K562 (cell line): ENCODE data around the gene BCR. TPM values are rescaled to one million over a fixed set of nuclear protein-coding genes. Genes with fewer than 3 reads are reported as not detected.

Source experiments
- ADNP ChIP-seq: fragments of 200-800 bp; sonication (Bioruptor generic); IDR thresholded peaks from 2 replicates; pipeline ENCODE4 v1.6.1; 2016; ENCODE audit warnings: missing genetic modification characterization, missing compliant biosample characterization
- CREB5 ChIP-seq: fragments of 250-450 bp; sonication (Bioruptor Pico); IDR thresholded peaks from 2 replicates; pipeline ENCODE4 v1.5.0; 2020; ENCODE audit warnings: mild to moderate bottlenecking
- ETS2 ChIP-seq: IDR thresholded peaks from 2 replicates; pipeline ENCODE4 v1.6.1; 2016; ENCODE audit warnings: borderline replicate concordance, missing genetic modification characterization, mild to moderate bottlenecking, moderate library complexity, missing compliant biosample characterization; ENCODE audit not compliant: poor library complexity, severe bottlenecking
- KAT2B ChIP-seq: IDR thresholded peaks from one replicate; pipeline ENCODE4 v1.6.1; 2012; ENCODE audit warnings: low read depth, mild to moderate bottlenecking, control low read depth, inconsistent platforms, low read length, moderate library complexity
- KDM1A ChIP-seq, 2 experiments: fragments of 450-650 bp; IDR thresholded peaks; 2 replicates each; pipeline ENCODE4 v1.6.1; 2016; ENCODE audit warnings: mild to moderate bottlenecking in 2 of 2
- L3MBTL2 ChIP-seq: fragments of 450-650 bp; IDR thresholded peaks from 2 replicates; pipeline ENCODE4 v1.6.1; 2016; ENCODE audit warnings: mild to moderate bottlenecking, moderate library complexity
- NFYB ChIP-seq: IDR thresholded peaks from 2 replicates; pipeline ENCODE4 v1.6.1; 2011; ENCODE audit warnings: mild to moderate bottlenecking, moderate library complexity; ENCODE audit not compliant: insufficient read length; ENCODE audit errors: extremely low read depth
- NR3C1 ChIP-seq: sonication (generic); formaldehyde crosslinking; IDR thresholded peaks from 2 replicates; pipeline ENCODE4 v1.8.1; 2022; ENCODE audit warnings: missing genetic modification reagents
- PKNOX1 ChIP-seq: fragments of 450-650 bp; IDR thresholded peaks from 2 replicates; pipeline ENCODE4 v1.6.1; 2016
- RCOR1 ChIP-seq, 2 experiments: IDR thresholded peaks; 2 replicates each; pipeline ENCODE4 v1.6.1; 2012; ENCODE audit warnings: low read depth in 2 of 2, low read length in 2 of 2, borderline replicate concordance in 1 of 2, improper control_type of control experiment in 1 of 2
- SRSF7 ChIP-seq: fragments of 200-400 bp; formaldehyde crosslinking; optimal IDR thresholded peaks from 2 replicates; pipeline ENCODE3; 2017; ENCODE audit warnings: mild to moderate bottlenecking, low read depth, low read length
- TSC22D4 ChIP-seq: fragments of 450-650 bp; IDR thresholded peaks from 2 replicates; pipeline ENCODE4 v1.6.1; 2016; ENCODE audit warnings: missing genetic modification characterization, missing biosample characterization, control low read depth
- U2AF2 ChIP-seq: fragments of 200-400 bp; formaldehyde crosslinking; optimal IDR thresholded peaks from 2 replicates; pipeline ENCODE3; 2017; ENCODE audit warnings: low read depth, mild to moderate bottlenecking, low read length
- ZNF224 ChIP-seq: sonication (generic); formaldehyde crosslinking; IDR thresholded peaks from 2 replicates; pipeline ENCODE4 v1.8.0; 2022; ENCODE audit warnings: mild to moderate bottlenecking, missing genetic modification reagents
- ZNF311 ChIP-seq: fragments of 250-450 bp; sonication (Bioruptor Pico); IDR thresholded peaks from 2 replicates; pipeline ENCODE4 v1.4.0; 2020; ENCODE audit warnings: mild to moderate bottlenecking, moderate library complexity
- ZNF395 ChIP-seq: fragments of 200-800 bp; sonication (Bioruptor generic); IDR thresholded peaks from 2 replicates; pipeline ENCODE4 v1.6.1; 2017; ENCODE audit warnings: missing genetic modification characterization, missing compliant biosample characterization
- polyA plus RNA-seq, 8 experiments: library from polyadenylated mRNA; depleted of rRNA in 4 of 8; stranded (reverse) in 5 of 8; unstranded in 3 of 8; fragments of >200 nt; fragmentation: Nextera tagmentation in 2 of 8; fragmentation: Illumina TruSeq in 1 of 8; extraction: Ambion mirVana in 2 of 8; extraction: Trizol in 1 of 8; gene quantifications; 2 replicates each; pipeline versions ENCODE4 v1.2.1 to v1.2.3, GENCODE V29; 2011 to 2014; ENCODE audit warnings: inconsistent platforms in 1 of 8, missing spikeins in 1 of 8
- total RNA-seq, 7 experiments: library from RNA; depleted of rRNA in 6 of 7; stranded (reverse); fragments of >200 nt in 6 of 7; fragmentation: Illumina TruSeq in 2 of 7; extraction: Trizol in 2 of 7; gene quantifications; 2 replicates each; pipeline versions ENCODE4 v1.2.1 to v1.2.3, GENCODE V29; 2011 to 2021; ENCODE audit warnings: low replicate concordance in 1 of 7
- TF ChIP-seq, protein P1 (sequence below): sonication (generic); formaldehyde crosslinking; IDR thresholded peaks from 2 replicates; pipeline ENCODE4 v1.8.1; 2023; ENCODE audit warnings: mild to moderate bottlenecking, missing genetic modification reagents
- TF ChIP-seq, protein P2 (sequence below): fragments of 250-450 bp; sonication (Bioruptor Pico); IDR thresholded peaks from 2 replicates; pipeline ENCODE4 v1.9.0; 2021; ENCODE audit warnings: mild to moderate bottlenecking, inconsistent platforms

The BCR gene
- total and polyA plus RNA-seq, 9 of the 15 experiments (the other 6 are each of a cell fraction or from before 2014, with no cell fraction given), result 0.41 to 150 (median 45.6) TPM

GRCh38 chr22:23289851-23290724 is 109.8 kb downstream of the BCR start (continued):
- TF ChIP-seq TSC22D4 (tag), result no peak
- TF ChIP-seq ZNF224, result no peak
- 0 out of 4 replicates have a peak, but pooled peaks of 1 of the 2 experiments have one; percentile 6 for TF ChIP-seq RCOR1 (IDR thresholded peaks at IDR 0.05; ENCODE audit: borderline replicate concordance in 1 of 2, low read depth in 2 of 2, low read length in 2 of 2)
- no peak for TF ChIP-seq KAT2B
- no peak for TF ChIP-seq L3MBTL2
- TF ChIP-seq ADNP (tag), result no peak
- no peak for TF ChIP-seq ZNF311 (CRISPR knock-in tag)
- TF ChIP-seq PKNOX1, result no peak
- no peak for TF ChIP-seq CREB5
- TF ChIP-seq, protein P1, sequence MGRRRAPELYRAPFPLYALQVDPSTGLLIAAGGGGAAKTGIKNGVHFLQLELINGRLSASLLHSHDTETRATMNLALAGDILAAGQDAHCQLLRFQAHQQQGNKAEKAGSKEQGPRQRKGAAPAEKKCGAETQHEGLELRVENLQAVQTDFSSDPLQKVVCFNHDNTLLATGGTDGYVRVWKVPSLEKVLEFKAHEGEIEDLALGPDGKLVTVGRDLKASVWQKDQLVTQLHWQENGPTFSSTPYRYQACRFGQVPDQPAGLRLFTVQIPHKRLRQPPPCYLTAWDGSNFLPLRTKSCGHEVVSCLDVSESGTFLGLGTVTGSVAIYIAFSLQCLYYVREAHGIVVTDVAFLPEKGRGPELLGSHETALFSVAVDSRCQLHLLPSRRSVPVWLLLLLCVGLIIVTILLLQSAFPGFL, result no peak
- TF ChIP-seq, protein P2, sequence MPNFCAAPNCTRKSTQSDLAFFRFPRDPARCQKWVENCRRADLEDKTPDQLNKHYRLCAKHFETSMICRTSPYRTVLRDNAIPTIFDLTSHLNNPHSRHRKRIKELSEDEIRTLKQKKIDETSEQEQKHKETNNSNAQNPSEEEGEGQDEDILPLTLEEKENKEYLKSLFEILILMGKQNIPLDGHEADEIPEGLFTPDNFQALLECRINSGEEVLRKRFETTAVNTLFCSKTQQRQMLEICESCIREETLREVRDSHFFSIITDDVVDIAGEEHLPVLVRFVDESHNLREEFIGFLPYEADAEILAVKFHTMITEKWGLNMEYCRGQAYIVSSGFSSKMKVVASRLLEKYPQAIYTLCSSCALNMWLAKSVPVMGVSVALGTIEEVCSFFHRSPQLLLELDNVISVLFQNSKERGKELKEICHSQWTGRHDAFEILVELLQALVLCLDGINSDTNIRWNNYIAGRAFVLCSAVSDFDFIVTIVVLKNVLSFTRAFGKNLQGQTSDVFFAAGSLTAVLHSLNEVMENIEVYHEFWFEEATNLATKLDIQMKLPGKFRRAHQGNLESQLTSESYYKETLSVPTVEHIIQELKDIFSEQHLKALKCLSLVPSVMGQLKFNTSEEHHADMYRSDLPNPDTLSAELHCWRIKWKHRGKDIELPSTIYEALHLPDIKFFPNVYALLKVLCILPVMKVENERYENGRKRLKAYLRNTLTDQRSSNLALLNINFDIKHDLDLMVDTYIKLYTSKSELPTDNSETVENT (CRISPR knock-in tag), result peak; percentile 73; the same call in 1 of the 2 replicates
- TF ChIP-seq ZNF395 (CRISPR knock-in tag), result no peak
- no peak for TF ChIP-seq U2AF2
- TF ChIP-seq KDM1A (IDR thresholded peaks at IDR 0.05), result no peak
- no peak for TF ChIP-seq NR3C1
- no peak for TF ChIP-seq NFYB
- no peak for TF ChIP-seq ETS2 (tag)
- TF ChIP-seq SRSF7, result no peak
